WTC11 (cell line): ENCODE results near the gene CHML. TPM values are rescaled to one million over a fixed set of nuclear protein-coding genes. Genes with fewer than 3 reads are reported as not detected.

Experiments used
- ATAC-seq: fragments of 200-7000 bp; cut with Tn5 transposase; 2 replicates; pipeline ENCODE4 v1.10.0; 2021; ENCODE audit warnings: mild to moderate bottlenecking, moderate library complexity
- CTCF ChIA-PET: fragments of 300-600 bp; sonication (Branson Sonifier 250); formaldehyde crosslinking; loops from one replicate; lab custom pipeline; 2021; ENCODE audit warnings: antibody characterized with exemption; lab: Charles Lee
- POLR2A ChIA-PET: fragments of 350-600 bp; sonication (Branson Sonifier 250); formaldehyde crosslinking; loops from one replicate; lab custom pipeline; 2021; ENCODE audit warnings: antibody characterized with exemption; lab: Charles Lee
- DNase-seq: peaks from one replicate; pipeline ENCODE4 v3.0.0; 2021; ENCODE audit warnings: low spot score
- H3K27ac Mint-ChIP-seq: 2 replicates; pipeline ENCODE4 v1.8.0; 2021; ENCODE audit warnings: mixed read lengths
- H3K27me3 Mint-ChIP-seq: 2 replicates; pipeline ENCODE4 v1.8.0; 2021; ENCODE audit warnings: low read depth, mild to moderate bottlenecking, moderate library complexity, mixed read lengths
- H3K36me3 Mint-ChIP-seq: 2 replicates; pipeline ENCODE4 v1.8.0; 2021; ENCODE audit warnings: mixed read lengths
- H3K4me1 Mint-ChIP-seq: 2 replicates; pipeline ENCODE4 v1.8.0; 2022; ENCODE audit warnings: mixed read lengths
- H3K4me3 Mint-ChIP-seq: 2 replicates; pipeline ENCODE4 v1.8.0; 2021; ENCODE audit warnings: mild to moderate bottlenecking, moderate library complexity, mixed read lengths
- H3K9me3 Mint-ChIP-seq: 2 replicates; pipeline ENCODE4 v1.8.0; 2021; ENCODE audit warnings: mixed read lengths
- ATF3 ChIP-seq: sonication (generic); formaldehyde crosslinking; conservative IDR thresholded peaks from 2 replicates; pipeline ENCODE4 v1.8.1; 2022; ENCODE audit warnings: mild to moderate bottlenecking, missing genetic modification reagents
- CREB1 ChIP-seq: sonication (generic); formaldehyde crosslinking; IDR thresholded peaks from 2 replicates; pipeline ENCODE4 v1.8.0; 2023; ENCODE audit warnings: mild to moderate bottlenecking, missing genetic modification reagents
- E2F1 ChIP-seq: sonication (generic); formaldehyde crosslinking; IDR thresholded peaks from 2 replicates; pipeline ENCODE4 v1.8.0; 2022; ENCODE audit warnings: mild to moderate bottlenecking, missing genetic modification reagents
- E2F5 ChIP-seq: sonication (generic); formaldehyde crosslinking; IDR thresholded peaks from 2 replicates; pipeline ENCODE4 v1.8.1; 2022; ENCODE audit warnings: mild to moderate bottlenecking, moderate library complexity, missing genetic modification reagents
- IRF1 ChIP-seq: sonication (generic); formaldehyde crosslinking; IDR thresholded peaks from 2 replicates; pipeline ENCODE4 v1.8.0; 2023; ENCODE audit warnings: missing genetic modification reagents
- IRF2 ChIP-seq: sonication (generic); formaldehyde crosslinking; IDR thresholded peaks from 2 replicates; pipeline ENCODE4 v1.8.0; 2022; ENCODE audit warnings: low read depth, missing genetic modification reagents, borderline replicate concordance
- NFATC4 ChIP-seq: fragments of 250-450 bp; sonication (Bioruptor Pico); IDR thresholded peaks from 2 replicates; pipeline ENCODE4 v1.9.0; 2021; ENCODE audit warnings: mild to moderate bottlenecking
- NR3C1 ChIP-seq: sonication (generic); formaldehyde crosslinking; conservative IDR thresholded peaks from 2 replicates; pipeline ENCODE4 v1.8.1; 2023; ENCODE audit warnings: low read depth, mild to moderate bottlenecking, missing genetic modification reagents
- PRDM15 ChIP-seq: sonication (generic); formaldehyde crosslinking; IDR thresholded peaks from 2 replicates; pipeline ENCODE4 v1.8.0; 2022; ENCODE audit warnings: missing genetic modification reagents
- PREB ChIP-seq: sonication (generic); formaldehyde crosslinking; IDR thresholded peaks from 2 replicates; pipeline ENCODE4 v1.8.1; 2022; ENCODE audit warnings: mild to moderate bottlenecking, missing genetic modification reagents, moderate library complexity, borderline replicate concordance
- PRRX2 ChIP-seq: fragments of 250-450 bp; sonication (Bioruptor Pico); IDR thresholded peaks from 2 replicates; pipeline ENCODE4 v1.8.0; 2021; ENCODE audit warnings: mild to moderate bottlenecking
- RELA ChIP-seq: sonication (generic); formaldehyde crosslinking; IDR thresholded peaks from 2 replicates; pipeline ENCODE4 v1.8.1; 2022; ENCODE audit warnings: missing genetic modification reagents, mild to moderate bottlenecking, borderline replicate concordance
- RORB ChIP-seq: fragments of 250-450 bp; sonication (Bioruptor Pico); IDR thresholded peaks from 2 replicates; pipeline ENCODE4 v1.9.0; 2021; ENCODE audit warnings: mild to moderate bottlenecking
- SMAD3 ChIP-seq: sonication (generic); formaldehyde crosslinking; IDR thresholded peaks from 2 replicates; pipeline ENCODE4 v1.8.0; 2022; ENCODE audit warnings: missing genetic modification reagents, mild to moderate bottlenecking, borderline replicate concordance
- SMAD4 ChIP-seq: sonication (generic); formaldehyde crosslinking; IDR thresholded peaks from 2 replicates; pipeline ENCODE4 v1.8.0; 2022; ENCODE audit warnings: mild to moderate bottlenecking, missing genetic modification reagents
- SP1 ChIP-seq: sonication (generic); formaldehyde crosslinking; conservative IDR thresholded peaks from 2 replicates; pipeline ENCODE4 v1.8.1; 2022; ENCODE audit warnings: missing genetic modification reagents
- TEAD1 ChIP-seq: sonication (generic); formaldehyde crosslinking; IDR thresholded peaks from 2 replicates; pipeline ENCODE4 v1.8.0; 2022; ENCODE audit warnings: mild to moderate bottlenecking, missing genetic modification reagents
- TP53 ChIP-seq: sonication (generic); formaldehyde crosslinking; IDR thresholded peaks from 2 replicates; pipeline ENCODE4 v1.8.1; 2023; ENCODE audit warnings: mild to moderate bottlenecking, missing genetic modification reagents
- ZBTB21 ChIP-seq: sonication (generic); formaldehyde crosslinking; IDR thresholded peaks from 2 replicates; pipeline ENCODE4 v1.8.1; 2023; ENCODE audit warnings: mild to moderate bottlenecking, missing genetic modification reagents, borderline replicate concordance
- ZBTB43 ChIP-seq: sonication (generic); formaldehyde crosslinking; IDR thresholded peaks from 2 replicates; pipeline ENCODE4 v1.8.1; 2023; ENCODE audit warnings: mild to moderate bottlenecking, missing genetic modification reagents
- ZNF317 ChIP-seq: sonication (generic); formaldehyde crosslinking; IDR thresholded peaks from 2 replicates; pipeline ENCODE4 v1.8.1; 2023; ENCODE audit warnings: low read depth, mild to moderate bottlenecking, moderate library complexity, missing genetic modification reagents, borderline replicate concordance
- ZNF396 ChIP-seq: fragments of 250-450 bp; sonication (Bioruptor Pico); IDR thresholded peaks from 2 replicates; pipeline ENCODE4 v1.8.0; 2021; ENCODE audit warnings: mild to moderate bottlenecking, moderate library complexity, borderline replicate concordance
- ZNF416 ChIP-seq: fragments of 250-450 bp; sonication (Bioruptor Pico); IDR thresholded peaks from 2 replicates; pipeline ENCODE4 v1.9.0; 2021; ENCODE audit warnings: mild to moderate bottlenecking, inconsistent platforms
- ZSCAN18 ChIP-seq: fragments of 250-450 bp; sonication (Bioruptor Pico); IDR thresholded peaks from 2 replicates; pipeline ENCODE4 v2.1.2; 2022; ENCODE audit warnings: mild to moderate bottlenecking, moderate library complexity
- total RNA-seq: library from RNA; stranded (reverse); gene quantifications from 3 replicates; pipeline ENCODE4 v1.2.3, GENCODE V29; 2021

The CHML gene
- total RNA-seq, 1 experiment from 2014 or later = 53.5 TPM

GRCh38 chr1:241636291-241636690, 3.9 kb downstream of the CHML start:
- peaks cover 43% of the 10 kb centered on the region for H3K36me3 Mint-ChIP-seq
- ChIA-PET POLR2A (no interaction called here), CTCF (no interaction called here)
- no peak overlapping the region for H3K27ac Mint-ChIP-seq
- DNase-seq (no peak), ATAC-seq (no peak)
- TF ChIP-seq SP1 (no peak), PRRX2 (CRISPR knock-in tag) (no peak), SMAD3 (CRISPR knock-in tag) (no peak), IRF1 (CRISPR knock-in tag) (no peak), E2F5 (no peak), PREB (CRISPR knock-in tag) (no peak), ZNF396 (CRISPR knock-in tag) (no peak), TP53 (CRISPR knock-in tag) (no peak), ATF3 (CRISPR knock-in tag) (no peak), ZBTB21 (CRISPR knock-in tag) (no peak), NFATC4 (CRISPR knock-in tag) (no peak), RORB (no peak), RELA (no peak), ZBTB43 (CRISPR knock-in tag) (no peak), TEAD1 (CRISPR knock-in tag) (no peak), SMAD4 (CRISPR knock-in tag) (no peak)
- peaks cover 41% of the 10 kb centered on the region for H3K4me1 Mint-ChIP-seq
- no peak overlapping the region for H3K4me3 Mint-ChIP-seq
- H3K27me3 Mint-ChIP-seq = peaks cover 8% of the 10 kb centered on the region
- peaks cover 7% of the 10 kb centered on the region for H3K9me3 Mint-ChIP-seq

- Mint-ChIP-seq H3K36me3 (peaks cover 36% of the 10 kb centered on the region), H3K9me3 (peaks cover 2% of the 10 kb centered on the region; the same call in 1 of the 2 replicates), H3K4me1 (peaks cover 40% of the 10 kb centered on the region), H3K4me3 (no peak overlapping the region), H3K27me3 (peaks cover 1% of the 10 kb centered on the region; the same call in 1 of the 2 replicates), H3K27ac (no peak overlapping the region)
- ATAC-seq (no peak), DNase-seq (no peak)
- POLR2A ChIA-PET = no interaction called here
- CTCF ChIA-PET = no interaction called here
- TF ChIP-seq PRDM15 = no peak
- TF ChIP-seq ZSCAN18 = no peak
- TF ChIP-seq IRF1 (CRISPR knock-in tag) = no peak
- TF ChIP-seq IRF2 (CRISPR knock-in tag) = no peak
- TF ChIP-seq NR3C1 (CRISPR knock-in tag) = no peak
- TF ChIP-seq SMAD4 (CRISPR knock-in tag) = no peak
- TF ChIP-seq SMAD3 (CRISPR knock-in tag) = no peak
- no peak for TF ChIP-seq ZNF317
- TF ChIP-seq CREB1 = no peak
- TF ChIP-seq ZNF416 (CRISPR knock-in tag) = no peak
- no peak for TF ChIP-seq E2F1 (CRISPR knock-in tag)
- TF ChIP-seq ZNF396 (CRISPR knock-in tag) = no peak
Observed at GRCh38 chr1:241635556-241636152, 4.5 kb downstream of the CHML start.
